Measurements from ENCODE around the gene IPPK.

Gene IPPK

DNA sequence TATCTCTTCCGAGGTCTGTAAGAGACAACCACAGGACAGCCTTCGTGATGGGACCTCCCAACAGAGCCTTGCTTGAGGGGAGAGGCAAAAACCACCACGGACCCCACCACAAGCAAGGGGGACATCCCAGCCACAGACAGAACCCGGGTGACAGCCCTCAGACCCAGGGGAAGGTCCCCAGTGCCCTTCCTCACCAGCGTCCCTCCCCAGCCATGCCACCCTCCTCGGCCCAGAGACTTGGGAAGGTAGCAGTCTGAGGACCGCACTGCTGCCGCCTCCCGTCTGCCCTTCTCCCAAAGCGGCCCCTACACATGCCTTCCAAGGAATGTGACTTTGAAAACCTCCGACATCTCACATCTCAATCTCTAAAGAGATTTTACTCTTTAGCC lies 13.4 kb downstream of the IPPK start:
- TF ChIP-seq CTCF (IDR thresholded peaks at IDR 0.05; ENCODE audit: low read depth, low read length), result no peak
- no peak for DNase-seq (ENCODE audit: extremely low read depth, low read depth)

DNA sequence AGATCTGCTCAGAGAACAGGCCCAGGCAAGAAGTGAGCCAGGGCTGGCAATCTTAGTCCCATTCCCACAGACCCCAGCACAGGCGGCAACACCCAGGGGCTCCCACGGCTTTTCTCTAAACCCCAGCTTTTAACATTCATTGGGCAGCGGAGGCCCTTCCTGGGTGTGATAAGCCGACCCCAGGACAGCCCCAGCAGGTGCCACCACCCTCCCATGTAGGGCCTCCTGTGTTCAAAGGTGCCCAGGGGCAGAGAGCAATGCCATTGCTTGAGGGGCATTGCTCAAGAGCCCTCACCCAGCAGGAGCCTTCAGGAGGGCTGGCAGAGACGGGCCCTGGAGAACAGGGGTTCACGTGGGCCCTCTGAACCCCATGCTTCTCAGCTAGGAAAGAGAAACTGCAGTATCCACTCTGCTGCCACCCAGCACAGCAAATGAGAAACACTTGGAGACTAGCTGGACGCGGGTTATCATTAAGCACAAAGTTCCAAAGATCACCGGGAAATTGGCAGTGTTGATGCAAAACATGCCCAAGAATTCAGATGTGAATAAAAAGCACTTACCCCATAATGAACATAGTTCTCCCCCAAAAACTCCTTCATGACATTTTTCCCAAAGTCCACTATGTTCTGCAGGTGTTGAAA lies 13.9 kb downstream of the IPPK start:
- DNase-seq (ENCODE audit: extremely low read depth, low read depth), result no peak
- TF ChIP-seq CTCF (IDR thresholded peaks at IDR 0.05; ENCODE audit: low read depth, low read length), result no peak

- TF ChIP-seq CTCF (IDR thresholded peaks at IDR 0.05; ENCODE audit: low read depth, low read length), result no peak
- DNase-seq (ENCODE audit: extremely low read depth, low read depth), result no peak
These were observed 14.6 kb downstream of the IPPK start for GRCh38 chr9:92655366-92655765.

DNA sequence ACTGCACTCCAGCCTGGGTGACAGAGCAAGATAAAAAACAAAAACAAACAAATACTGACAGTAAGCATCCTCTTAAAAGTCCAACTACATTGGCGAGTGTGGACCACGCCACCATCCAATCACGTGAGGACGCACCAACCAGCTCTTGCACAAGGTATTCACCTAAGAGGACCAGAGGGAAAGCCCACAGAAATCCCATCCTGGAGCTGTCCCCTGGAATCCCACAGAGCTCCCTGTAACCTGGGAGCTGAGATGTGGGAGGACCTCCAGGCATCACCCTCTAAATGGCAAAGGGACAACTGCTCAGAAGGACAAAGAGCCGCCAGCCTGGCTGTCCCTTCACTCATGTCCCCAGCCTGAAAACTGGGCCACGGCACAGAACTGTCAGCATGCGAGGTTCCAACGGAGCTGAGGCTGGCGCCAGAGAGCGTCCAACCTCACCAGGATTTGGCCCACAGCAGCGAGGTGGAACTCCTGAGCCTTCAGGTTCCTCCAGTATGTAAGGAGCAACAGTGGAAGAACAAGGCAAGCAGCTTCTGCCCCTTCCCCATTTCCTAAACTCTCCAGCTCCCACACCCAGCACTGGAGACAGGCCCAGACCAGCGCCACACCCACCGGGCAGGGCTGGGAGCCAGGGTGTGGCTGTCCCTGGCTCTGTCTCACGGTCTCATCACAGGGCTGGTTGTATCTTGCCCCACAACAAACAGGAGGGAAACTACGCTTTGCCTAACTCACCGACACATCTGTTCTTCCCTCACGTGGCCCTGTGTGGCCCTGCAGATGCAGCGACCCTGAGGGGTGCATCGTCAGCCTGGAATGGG lies 15.2 kb downstream of the IPPK start:
- no peak for DNase-seq (ENCODE audit: extremely low read depth, low read depth)
- no peak for TF ChIP-seq CTCF (IDR thresholded peaks at IDR 0.05; ENCODE audit: low read depth, low read length)

GRCh38 chr9:92652461-92652860 lies 17.5 kb downstream of the IPPK start:
- DNase-seq (ENCODE audit: extremely low read depth, low read depth), result no peak
- TF ChIP-seq CTCF (IDR thresholded peaks at IDR 0.05; ENCODE audit: low read depth, low read length), result no peak

DNA sequence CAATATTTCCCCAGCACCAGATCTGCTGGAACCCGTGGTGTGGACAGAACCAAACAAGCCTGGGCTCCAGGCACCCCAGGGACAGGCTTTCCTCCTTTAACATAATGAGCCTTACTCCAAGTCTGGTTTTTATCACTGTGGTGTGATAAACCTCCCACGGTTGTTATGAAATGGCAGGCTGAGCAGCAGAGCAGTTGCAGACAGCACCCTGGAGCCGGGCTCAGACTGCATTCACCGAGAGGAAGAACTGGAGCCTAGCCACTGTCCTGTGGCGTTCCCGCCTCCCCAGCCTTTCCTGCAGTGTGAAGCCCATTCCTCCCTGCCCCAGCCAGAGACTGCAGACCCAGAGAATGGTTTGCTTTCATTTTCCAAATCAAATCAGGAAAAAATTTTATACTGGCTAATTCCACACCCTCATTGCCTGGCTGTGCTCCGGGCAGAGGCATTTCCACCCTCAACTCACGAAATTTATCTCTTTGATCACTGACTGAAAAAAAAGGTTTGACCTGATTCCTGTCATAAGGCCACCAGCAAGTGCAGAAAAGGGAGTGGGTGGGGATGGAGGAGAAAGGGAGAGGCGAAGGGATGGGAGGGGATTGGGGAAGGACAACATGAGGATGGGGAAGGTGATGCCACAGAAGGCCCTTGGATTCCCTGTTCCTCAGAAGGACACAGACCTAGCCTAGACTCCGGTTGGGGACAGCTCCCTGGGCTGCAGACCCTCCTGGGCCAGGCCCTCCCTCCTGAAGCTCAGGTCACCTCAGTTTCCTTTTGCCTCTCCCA lies 18.9 kb downstream of the IPPK start:
- no peak for TF ChIP-seq CTCF (IDR thresholded peaks at IDR 0.05; ENCODE audit: low read depth, low read length)
- DNase-seq (ENCODE audit: extremely low read depth, low read depth), result peak; percentile 20

- no peak for DNase-seq (ENCODE audit: extremely low read depth, low read depth)
- no peak for TF ChIP-seq CTCF (IDR thresholded peaks at IDR 0.05; ENCODE audit: low read depth, low read length)
These were observed 19.6 kb downstream of the IPPK start for GRCh38 chr9:92650296-92650695.

Measured in AG09319 (cell line).